NCI-H187 (cell line): ENCODE data around the gene ZNF275.
"Not testable (repeated sequence)": the region's sequence is repeated elsewhere in the genome, so short reads cannot be mapped to it uniquely, and the experiment has no call there.

ENCODE experiments used
- DNase-seq, 2 experiments: peaks; one replicate each; lab custom pipeline; 2025; lab: John Stamatoyannopoulos, UW

Gene ZNF275

DNA sequence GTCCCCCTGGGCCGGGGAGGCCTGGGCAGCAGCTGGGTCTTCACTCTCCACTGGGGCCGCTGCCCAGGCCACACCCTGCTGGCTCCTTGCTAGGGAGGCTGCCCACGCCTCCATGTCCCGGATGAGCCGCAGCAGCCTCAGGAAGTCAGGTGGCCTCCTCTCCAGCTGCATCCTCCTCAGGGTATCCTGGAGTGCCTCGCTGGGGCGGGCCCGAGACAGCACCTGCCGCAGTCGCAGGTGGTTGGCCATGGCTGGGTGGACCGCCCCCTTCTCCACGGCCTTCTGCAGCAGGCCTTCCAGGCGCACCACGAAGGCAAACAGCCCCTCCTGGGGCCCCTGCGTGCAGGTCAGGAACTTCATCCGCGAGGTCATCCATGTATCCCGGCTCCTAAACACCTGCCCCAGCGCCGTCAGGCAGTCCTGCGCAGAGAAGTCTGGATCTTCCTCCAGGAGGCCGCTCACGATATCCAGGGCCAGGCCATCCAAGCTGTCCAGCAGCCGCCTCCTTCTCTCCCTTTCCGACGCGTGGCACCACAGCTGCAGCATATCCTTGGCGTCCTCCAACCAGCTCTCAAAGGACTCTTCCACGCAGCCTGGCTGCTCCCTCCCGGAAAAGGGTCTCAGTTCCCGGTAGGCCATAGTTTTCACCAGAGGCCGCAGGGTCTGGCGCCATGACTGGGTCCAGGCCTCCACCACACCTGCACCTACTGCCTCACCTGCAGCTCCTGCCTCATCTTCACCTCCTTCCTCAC is 14.5 kb upstream of the ZNF275 start:
- peak; percentile 27 to 46 for DNase-seq

DNA sequence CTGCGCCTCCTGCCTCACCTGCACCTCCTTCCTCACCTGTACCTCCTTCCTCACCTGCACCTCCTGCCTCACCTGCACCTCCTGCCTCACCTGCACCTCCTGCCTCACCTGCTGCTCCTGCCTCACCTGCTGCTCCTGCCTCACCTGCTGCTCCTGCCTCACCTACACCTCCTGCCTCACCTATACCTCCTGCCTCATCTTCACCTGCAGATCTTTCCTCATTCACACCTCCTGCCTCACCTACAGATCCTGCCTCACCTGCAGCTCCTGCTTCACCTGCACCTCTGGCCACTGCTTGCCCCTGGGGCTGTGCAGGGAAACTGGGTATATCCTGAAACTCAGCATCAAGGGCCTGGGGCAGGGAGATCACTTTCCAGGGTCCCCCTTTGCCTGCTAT is 13.9 kb upstream of the ZNF275 start:
- not testable (repeated sequence) for DNase-seq

DNA sequence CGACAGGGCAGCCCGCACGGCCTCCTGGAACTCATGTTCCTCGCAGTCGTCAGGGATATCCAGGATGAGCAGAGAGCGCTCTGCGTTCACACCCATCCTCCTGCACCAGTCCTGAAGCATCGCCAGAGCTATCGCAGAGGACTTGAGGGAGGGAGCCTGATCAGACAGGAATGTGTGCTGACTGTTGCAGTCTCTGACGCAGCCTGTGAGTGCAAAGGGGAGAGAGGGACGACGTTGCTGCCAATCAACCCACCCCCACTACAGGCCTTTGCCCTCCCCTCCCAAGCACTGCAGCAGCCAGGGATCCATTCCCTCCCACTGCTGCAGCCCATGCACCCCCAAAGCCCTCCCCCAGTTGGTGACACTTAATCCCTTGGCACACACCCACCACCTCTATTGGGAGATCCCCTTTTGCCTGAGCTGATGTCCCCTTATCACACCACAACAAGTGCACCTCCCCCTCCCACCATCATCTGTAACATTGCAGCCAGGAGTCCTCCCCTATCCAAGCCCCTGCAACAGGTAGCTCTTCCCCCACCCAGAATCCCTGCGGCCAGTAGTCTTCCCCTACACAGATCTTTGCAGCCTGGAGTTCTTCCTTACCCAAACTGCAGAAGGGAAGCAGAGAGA is 13.3 kb upstream of the ZNF275 start:
- DNase-seq = no peak

DNA sequence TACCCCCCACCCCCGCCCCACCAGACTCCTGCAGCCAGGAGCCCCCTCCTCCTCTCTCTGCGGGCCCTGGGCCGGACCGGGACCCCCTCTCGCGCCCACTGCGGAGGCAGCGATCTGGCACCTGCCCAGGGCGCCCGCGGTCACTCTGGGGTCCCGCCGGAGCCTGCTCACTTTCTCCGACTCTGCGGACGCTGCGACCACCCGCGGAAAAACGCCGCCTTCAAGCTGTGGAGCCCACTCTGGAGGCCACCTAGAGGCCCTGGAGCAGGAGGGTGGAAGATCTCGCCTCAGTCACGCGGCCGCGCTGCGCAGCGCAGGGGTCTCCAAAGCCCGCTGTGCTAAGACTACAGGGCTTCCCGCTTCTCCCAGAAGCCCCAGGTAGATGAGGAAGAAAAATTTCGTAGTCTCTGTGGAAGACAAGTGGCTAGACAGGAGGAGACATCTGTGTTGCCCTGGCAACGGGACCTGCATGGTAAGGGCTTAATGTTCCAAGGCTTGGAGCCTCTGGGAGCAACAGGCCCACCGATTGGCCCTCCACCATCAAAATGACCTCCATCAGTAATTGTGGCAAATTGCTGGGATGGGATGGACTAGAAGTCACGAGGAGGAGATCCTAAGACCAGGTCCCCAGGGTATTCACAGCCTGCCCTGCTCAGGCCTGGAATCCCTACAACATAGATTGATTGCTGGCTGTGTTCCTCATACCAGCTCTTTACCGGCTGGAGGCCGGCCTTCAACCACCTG is 12.4 kb upstream of the ZNF275 start, which contains the start of gene PNMA6F:
TSS of gene PNMA6F (minus strand) at position 387 of the 744 bp plus-strand sequence. CDS start 1,093 bp downstream, outside the sequence.
- no peak for DNase-seq

DNA sequence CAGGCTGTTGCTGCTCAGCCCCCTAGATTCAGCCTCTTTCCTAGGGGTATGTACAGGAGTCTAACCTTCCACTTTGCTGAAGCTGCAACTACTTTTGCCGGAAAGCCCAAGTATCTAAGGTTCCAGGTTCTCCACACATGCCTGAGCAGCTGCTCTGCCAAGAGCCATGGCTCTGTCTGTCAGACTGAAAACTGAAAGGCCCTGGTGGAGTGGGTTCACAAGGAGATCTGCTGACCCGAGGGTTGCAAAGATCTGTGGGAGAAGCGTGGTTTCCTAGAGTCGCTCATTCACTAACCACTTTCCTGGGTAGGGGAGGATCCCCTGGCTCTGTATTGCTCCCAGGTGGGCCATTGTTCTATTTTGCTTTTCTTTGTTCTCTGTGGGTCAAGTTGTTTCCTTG is 6.4 kb upstream of the ZNF275 start:
- DNase-seq = no peak

DNA sequence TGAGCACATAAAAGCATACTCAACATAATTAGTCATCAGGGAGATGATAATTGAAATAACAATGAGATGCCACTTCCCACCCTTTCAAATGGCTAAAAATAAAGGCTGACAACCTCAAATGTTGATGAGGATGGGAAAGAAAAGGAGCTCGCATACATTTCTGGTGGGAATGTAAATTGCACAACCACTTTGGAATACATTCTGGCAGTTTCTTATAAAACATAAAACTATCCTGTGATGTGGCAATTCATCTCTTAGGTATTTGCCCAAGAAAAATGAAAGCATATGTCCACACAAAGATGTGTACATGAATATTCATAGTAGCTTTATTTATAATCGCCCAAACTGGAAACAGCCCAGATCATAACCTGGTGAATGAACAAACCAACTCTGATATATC is 687 bp upstream of the ZNF275 start:
- no peak for DNase-seq

DNA sequence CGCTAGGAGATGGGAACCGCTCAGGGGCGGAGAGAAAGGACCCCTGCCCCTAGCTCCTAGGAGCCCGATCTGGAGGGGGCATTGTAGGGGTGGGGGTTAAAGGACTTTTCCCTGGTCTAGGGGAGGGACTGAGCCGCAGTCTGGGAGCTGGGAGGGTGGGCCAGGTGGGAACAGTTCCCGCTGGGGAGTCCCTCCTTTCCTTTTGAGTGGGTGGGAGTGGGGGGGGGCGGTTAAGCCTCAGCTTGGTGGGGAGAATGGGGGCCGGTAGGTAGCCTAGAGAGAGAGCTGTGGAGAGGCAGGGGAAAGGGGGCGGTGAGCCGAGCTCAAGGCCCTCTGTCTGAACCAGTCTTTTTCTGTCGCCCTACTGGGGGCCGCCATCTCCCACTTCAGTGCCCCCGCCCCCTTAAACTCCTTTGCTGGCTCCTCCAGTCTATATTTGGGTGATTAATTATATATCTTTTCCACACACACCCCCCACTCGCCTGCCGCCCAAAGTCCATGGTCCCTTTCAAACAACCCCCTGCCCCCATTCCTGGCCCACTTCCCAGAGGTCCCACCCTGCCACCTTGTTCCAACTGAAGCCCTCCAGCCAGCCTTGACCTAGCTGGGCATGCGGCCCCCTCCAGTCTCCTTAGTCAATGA is 822 bp downstream of the ZNF275 start:
- DNase-seq = no peak

DNA sequence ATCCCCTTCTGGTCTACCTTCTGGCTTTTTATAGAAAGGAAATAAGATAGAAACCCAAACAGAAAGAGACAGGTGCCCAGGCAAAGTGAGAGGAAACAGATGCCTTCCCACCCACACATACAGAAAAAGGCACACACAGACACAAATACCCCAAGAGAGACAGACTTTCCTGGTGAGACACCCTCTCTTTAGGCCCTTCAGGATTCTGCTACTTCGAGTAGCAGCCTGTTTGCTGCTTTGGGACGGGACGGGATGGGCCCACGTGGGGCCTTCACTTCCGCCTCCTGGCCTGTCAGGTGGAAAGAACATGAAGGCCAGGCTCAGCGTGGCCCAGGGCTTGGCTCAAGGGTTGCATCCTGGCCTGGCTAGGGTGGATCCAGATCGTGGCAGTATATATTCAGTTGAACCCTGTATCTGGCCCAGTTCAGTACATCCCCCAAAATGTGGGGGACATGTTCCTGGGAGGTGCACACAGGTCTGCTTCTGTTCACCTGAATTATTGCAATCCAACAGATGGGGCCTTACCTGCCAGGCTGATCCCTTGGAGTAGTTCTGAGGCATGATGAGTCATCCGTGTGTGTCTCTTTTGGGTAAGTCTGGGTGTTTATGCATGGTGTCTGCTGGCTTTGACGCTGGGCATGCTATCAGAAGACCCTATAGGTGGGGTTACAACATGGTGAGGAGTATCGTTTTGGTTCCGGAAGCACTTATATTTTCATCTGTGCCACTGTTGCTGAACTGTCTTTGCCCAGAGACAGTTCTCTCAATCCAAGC is 2.4 kb downstream of the ZNF275 start:
- no peak for DNase-seq

DNA sequence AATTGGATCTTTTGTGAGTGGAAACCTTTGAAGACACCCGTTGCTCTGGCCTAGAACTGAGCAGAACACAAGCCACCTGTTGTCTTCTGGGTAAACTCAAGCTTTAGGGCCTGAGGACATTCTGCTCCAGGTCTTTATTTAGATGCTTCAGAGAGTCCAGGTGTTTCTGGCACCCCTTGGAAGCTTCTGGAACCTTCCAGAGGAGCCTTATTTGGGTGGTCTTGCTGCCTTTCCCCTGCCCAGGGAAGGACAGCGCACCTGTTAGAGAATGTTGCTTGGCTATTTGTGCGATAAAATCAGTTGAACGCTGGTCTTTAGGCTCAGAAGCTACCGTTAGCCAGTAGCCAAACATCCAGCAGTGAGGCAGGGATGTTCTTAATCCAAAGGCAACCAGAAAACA is 3.0 kb downstream of the ZNF275 start:
- no peak for DNase-seq

DNA sequence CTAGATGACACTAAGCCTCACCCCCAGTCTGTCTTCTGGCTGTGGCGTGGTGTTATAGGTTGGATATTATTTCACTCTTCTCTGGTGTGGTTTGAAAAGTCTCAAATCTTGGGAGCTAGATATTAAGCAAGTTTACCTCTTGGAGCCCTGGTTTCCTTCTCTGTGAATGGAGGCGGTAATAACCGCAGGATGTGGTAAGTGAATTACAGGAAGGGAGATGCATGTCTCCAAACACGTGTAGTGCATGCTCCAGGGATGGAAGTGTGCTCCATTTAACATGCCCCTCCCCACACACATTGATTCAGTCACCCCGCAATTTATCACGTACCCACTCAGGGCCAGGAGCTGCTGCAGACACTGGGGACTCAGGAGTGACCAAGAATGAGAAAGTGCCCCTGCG is 4.9 kb downstream of the ZNF275 start:
- no peak for DNase-seq

DNA sequence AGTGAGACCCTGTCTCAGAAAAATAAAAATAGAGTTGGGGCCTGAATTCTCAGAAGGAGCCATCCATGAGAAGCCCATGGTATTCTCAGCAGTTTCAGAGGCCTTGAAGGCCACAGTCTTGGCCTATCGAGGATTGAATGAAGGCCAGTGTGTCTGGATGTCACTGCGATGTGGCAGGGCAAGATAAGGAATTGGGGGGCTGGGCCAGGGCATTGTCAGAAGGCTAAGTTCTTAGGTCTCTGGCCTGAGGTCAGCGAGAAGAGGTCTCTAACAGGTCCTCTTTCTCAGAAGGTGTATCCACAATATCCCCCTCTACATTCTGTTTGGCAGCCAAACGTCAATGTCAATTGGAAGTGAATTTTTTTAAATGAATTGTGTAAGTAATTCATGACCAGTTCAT is 5.7 kb downstream of the ZNF275 start:
- no peak for DNase-seq

DNA sequence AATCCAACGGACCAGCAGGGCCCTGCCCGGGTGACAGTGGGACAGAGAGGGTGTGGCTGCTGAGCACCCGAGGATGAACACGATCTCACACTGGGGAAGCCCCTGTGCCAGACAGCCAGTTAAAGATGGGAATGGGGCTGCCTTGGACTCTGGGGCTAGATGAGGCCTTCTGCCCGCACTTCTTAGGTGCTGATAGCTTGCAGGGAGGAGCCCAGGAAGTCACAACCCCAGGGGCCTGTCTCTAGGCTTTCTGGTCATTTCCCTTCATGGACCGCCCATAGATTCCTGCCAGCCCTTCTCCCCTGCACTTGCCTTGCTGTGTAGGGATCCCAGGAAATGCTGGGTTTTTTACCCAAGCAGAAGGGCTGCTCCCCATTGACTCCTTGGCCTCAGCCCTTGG is 6.2 kb downstream of the ZNF275 start:
- no peak for DNase-seq

DNA sequence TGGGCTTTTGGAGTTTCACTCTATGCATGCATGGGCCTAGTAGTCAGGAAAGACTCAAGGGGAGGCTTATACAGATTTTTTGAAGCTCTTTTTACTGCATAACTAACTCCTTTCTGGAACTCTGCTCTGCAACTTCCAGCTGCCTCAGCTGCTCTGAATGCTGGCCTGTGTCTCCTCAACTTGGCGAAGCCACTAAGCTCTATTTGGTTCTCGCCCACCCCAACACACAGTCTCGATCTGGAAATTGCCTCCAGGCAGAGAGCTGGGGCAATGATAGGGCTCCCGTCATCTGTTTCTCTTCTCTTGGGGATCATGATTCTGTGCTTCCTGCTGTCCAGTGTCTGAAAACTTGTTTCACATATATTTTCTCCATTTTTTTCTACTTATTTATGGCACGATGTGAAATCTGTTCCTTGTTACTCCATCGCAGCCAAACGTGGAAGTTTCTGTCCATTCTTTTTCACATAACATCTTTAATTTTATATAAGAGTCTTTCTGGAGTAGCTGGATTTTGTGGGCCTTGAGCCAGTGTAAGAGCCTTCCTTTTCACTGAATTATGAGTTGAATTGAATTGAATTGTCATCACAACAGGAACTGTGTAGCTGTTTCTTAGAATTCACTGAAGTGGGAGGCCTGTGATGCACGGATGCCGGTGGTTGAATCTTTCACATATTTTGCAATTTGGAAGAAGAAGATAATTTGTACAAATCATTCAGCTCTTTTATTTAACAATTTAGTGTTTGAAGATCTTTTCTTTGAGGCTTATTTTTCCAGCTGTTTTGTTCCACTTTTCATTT is 9.0 kb downstream of the ZNF275 start:
- DNase-seq = no peak

DNA sequence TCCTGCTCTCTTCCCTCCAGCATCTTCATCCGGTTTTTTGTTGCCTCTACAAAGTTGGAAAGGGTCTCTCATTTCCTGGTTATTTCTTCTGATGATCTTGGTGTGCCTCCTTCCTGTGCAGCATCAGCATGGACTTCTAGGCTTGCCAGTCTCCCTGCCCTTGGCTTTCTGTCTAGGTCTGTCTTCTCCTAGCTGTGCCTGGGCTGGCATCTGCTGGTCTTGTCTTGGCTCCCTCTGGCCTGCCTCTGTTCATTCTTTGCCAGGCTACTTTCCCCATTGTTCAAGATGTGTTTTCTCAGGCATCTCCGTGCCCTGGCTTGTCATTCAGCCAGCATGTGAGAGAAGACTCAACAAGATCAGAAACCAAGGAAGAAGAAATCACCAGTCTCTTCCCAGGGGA is 9.7 kb downstream of the ZNF275 start:
- no peak for DNase-seq

DNA sequence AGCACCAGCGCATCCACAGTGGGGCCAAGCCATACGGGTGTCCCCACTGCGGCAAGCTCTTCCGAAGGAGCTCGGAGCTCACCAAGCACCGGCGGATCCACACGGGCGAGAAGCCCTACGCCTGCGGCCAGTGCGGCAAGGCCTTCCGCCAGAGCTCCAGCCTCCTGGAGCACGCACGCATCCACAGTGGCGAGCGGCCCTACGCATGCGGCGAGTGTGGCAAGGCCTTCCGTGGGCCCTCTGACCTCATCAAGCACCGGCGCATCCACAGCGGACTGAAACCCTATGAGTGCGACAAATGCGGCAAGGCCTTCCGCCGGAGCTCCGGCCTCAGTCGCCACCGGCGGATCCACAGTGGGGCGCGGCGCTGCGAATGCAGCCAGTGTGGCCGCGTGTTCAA is 13.6 kb downstream of the ZNF275 start:
- no peak for DNase-seq

DNA sequence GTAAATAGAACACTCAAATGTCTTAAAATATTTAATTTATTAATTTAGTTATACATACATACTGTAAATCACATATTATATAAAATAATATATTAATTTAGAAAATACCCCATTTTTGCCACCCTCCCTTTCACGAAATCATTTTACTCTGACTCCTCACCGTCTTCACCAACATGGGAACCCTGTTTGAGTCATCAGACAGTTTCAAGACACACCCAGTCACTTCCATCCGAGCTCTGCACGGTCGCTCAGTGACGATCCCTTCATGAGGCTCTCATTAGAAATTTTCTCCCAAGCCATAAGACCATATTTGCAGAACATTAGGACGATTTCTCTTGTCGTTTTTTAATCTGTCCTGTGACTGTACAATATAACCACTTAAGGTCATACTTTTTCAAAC is 14.5 kb downstream of the ZNF275 start:
- DNase-seq = no peak

DNA sequence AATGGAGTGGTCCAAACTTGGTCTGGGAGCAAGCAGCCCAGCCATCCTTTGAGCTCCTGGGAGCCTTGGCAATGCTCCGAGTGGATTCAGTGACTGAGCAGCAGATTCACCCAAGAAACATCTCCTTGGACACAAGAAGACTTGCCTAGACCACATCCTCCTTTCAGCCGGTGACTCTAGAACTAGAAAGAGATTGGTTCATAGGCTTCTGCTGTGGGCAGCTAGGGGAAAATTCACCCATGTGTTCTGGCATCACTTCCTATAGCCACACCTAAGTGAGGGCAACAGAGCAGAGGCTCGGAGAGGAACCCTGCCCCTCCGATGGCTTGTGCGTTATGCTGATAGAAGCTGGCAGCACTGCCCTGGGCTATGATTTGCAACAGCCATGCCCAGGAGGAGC is 16.0 kb downstream of the ZNF275 start:
- DNase-seq = no peak

DNA sequence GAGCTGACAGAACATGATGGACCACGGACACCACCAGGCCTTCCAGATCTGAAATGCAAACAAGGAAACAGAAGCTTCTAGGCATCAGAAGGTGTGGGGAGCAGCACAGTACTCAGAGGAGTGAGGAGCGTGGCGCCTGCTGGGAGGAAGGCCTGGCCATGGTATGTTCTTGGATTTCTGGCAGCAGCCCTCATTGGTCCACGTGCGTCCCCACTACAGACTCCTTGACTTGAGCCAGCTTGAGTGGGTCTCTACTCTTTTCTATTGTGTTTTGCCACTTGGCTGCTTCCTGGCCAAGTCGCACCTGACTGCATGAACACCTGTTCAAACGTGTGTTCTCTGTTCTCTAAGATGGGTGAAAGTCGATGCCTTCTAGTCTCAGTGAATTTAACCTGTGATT is 18.0 kb downstream of the ZNF275 start:
- DNase-seq = peak; percentile 48 to 63

DNA sequence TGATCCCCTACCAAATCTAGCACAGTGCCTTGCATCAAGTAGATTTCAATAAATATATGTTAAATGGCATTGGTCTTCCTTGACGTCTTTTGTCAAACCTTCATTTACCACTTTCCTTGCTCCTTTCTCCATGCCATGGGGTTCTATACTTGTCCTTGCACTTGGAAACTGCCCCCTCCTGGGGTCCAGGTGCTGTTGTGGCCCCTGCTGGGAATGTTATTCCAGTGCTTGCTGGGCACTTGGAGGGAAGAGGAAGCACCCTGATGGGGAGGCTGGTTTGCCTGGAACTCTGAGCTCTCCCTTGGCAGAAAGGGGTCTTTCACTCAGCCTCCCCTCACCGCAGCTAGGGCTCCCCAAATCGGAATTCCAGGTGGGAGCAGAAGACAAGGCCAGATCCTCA is 18.9 kb downstream of the ZNF275 start:
- no peak for DNase-seq

DNA sequence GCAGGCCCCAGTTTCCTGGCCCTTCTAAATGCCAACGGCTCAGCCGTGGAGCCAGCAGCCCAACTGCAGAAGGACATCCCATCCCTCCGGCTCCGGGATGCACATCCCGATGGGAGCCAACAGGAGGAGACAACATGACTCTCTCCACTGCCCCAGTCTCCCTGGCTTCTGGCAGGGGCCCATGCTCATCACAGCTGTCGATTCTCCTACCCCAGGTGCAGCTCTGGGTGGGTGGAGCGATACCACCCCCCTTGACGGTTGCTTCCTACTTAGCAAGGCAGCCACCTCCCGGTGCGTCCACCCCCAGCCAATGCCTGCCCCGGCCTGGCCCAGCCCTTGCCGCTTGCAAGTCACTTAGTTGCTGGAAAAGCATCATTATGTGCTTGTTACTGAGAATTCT is 19.5 kb downstream of the ZNF275 start:
- DNase-seq = no peak

DNA sequence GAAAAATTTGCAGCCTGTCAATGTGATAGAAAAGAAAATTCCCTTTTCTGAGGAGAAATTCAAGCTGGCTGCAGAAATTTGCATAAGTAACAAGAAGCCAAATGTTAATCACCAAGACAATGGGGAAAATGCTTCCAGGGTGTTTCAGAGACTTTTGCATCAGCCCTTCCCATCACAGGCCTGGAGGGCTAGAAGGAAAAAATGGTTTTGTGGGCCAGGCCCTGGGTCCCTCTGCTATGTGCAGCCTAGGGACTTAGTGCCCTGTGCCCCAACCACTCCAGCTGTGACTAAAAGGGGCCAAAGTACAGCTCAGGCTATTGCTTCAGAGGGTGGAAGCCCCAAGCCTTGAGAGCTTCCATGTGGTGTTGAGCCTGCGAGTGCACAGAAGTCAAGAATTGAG is 23.9 kb downstream of the ZNF275 start:
- DNase-seq = no peak
